Activated B cell treated with CpG ODN at 0.5 μM for 24 hours (primary cell): ENCODE data around the gene DGKI. TPM values are rescaled to one million over a fixed set of nuclear protein-coding genes. Genes with fewer than 3 reads are reported as not detected.

Experiments used
- ATAC-seq: fragments of 200-7000 bp; cut with Tn5 transposase; one replicate; pipeline ENCODE4 v1.10.0; 2021; ENCODE audit warnings: low read depth, mild to moderate bottlenecking, moderate library complexity
- CTCF ChIA-PET: fragments of 350-600 bp; sonication (Branson Sonifier 250); formaldehyde crosslinking; loops from one replicate; lab custom pipeline; 2021; ENCODE audit warnings: antibody characterized with exemption; lab: Charles Lee
- POLR2A ChIA-PET: fragments of 350-600 bp; sonication (Branson Sonifier 250); formaldehyde crosslinking; loops from one replicate; lab custom pipeline; 2021; ENCODE audit warnings: antibody characterized with exemption; lab: Charles Lee
- DNase-seq: peaks from one replicate; pipeline ENCODE4 v3.0.0; 2022
- H3K27ac Mint-ChIP-seq: one replicate; pipeline ENCODE4 v1.8.0; 2020; ENCODE audit warnings: mixed read lengths
- H3K27me3 Mint-ChIP-seq: one replicate; pipeline ENCODE4 v1.8.0; 2021; ENCODE audit warnings: mixed read lengths
- H3K36me3 Mint-ChIP-seq: one replicate; pipeline ENCODE4 v1.8.0; 2021; ENCODE audit warnings: low read depth, mixed read lengths
- H3K4me1 Mint-ChIP-seq: one replicate; pipeline ENCODE4 v1.8.0; 2021; ENCODE audit warnings: mixed read lengths
- H3K4me3 Mint-ChIP-seq: one replicate; pipeline ENCODE4 v1.8.0; 2020; ENCODE audit warnings: mild to moderate bottlenecking, mixed read lengths
- H3K9me3 Mint-ChIP-seq: one replicate; pipeline ENCODE4 v1.8.0; 2020; ENCODE audit warnings: mixed read lengths
- intact Hi-C: fragments of 100-400 bp; cut with micrococcal nuclease; formaldehyde crosslinking; loops from one replicate; pipeline ENCODE4 v1.15.1; 2024
- total RNA-seq: library from RNA; stranded (reverse); gene quantifications from 2 replicates; pipeline ENCODE4 v1.2.3, GENCODE V29; 2022
- TF ChIP-seq, protein P1 (sequence below): fragments of 200-600 bp; IDR thresholded peaks from one replicate; pipeline ENCODE4 v1.8.0; 2022; ENCODE audit warnings: antibody characterized with exemption, mild to moderate bottlenecking

Gene DGKI
- total RNA-seq, 1 donor from 2014 or later = not detected

DNA sequence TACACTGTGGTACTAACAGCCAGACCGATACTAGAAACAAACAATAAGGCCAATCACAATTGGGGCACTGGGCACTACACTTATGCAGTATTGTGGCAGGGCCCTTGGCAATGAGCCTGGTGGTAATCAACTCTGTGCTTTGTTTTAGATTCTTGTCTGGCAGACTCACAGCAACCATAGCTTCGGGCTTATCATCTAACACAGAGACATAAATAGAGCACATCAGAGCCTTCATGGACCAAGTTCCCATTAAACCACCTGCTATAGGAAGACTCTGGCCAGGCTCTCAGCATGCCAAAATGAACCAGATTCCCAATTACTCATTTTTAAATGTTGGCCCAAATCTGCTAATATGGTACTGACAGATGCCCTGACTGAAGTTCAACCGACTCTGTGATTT lies 218.6 kb downstream of the DGKI start:
- TF ChIP-seq, protein P1, sequence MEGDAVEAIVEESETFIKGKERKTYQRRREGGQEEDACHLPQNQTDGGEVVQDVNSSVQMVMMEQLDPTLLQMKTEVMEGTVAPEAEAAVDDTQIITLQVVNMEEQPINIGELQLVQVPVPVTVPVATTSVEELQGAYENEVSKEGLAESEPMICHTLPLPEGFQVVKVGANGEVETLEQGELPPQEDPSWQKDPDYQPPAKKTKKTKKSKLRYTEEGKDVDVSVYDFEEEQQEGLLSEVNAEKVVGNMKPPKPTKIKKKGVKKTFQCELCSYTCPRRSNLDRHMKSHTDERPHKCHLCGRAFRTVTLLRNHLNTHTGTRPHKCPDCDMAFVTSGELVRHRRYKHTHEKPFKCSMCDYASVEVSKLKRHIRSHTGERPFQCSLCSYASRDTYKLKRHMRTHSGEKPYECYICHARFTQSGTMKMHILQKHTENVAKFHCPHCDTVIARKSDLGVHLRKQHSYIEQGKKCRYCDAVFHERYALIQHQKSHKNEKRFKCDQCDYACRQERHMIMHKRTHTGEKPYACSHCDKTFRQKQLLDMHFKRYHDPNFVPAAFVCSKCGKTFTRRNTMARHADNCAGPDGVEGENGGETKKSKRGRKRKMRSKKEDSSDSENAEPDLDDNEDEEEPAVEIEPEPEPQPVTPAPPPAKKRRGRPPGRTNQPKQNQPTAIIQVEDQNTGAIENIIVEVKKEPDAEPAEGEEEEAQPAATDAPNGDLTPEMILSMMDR = no peak
- H3K4me1 Mint-ChIP-seq = no peaks in the 10 kb centered on the region
- intact Hi-C loops = no loop called here
- no peak overlapping the region for H3K4me3 Mint-ChIP-seq
- H3K27ac Mint-ChIP-seq = no peak overlapping the region
- no peak for DNase-seq
- ChIA-PET CTCF (no interaction called here), POLR2A (no interaction called here)
- ATAC-seq = no peak
- peaks cover 6% of the 10 kb centered on the region for H3K27me3 Mint-ChIP-seq
- H3K9me3 Mint-ChIP-seq = no peaks in the 10 kb centered on the region
- no peaks in the 10 kb centered on the region for H3K36me3 Mint-ChIP-seq

DNA sequence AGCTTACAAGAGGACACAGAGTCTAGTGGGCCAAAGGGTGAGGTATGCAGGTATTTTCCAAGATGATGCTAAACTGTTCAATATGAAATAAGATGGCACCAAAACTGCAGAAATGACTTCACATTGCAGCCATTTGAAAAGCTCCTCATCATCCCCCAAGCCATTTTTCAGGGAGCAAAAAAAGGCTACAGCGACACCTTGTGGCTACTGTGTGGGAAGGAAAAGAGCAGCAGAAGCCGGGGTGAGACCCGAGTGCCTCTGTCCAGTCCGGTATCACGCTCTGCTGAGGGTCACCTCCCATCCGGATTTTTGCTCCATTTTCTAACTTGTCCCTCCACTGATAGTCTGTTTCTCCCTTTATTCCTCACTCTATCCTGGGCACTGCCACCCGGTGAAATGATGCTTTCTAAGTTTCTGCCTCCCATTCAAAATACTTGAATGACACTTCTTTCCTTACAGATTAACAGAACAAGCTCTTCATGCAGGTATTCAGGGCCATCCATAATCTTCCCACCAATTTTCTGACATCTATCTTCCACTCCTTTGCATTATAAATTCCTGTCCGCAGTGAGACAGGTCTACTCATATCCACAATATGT lies 220.2 kb downstream of the DGKI start:
- TF ChIP-seq, protein P1 = no peak
- Mint-ChIP-seq H3K36me3 (no peaks in the 10 kb centered on the region), H3K4me1 (no peaks in the 10 kb centered on the region), H3K9me3 (no peaks in the 10 kb centered on the region), H3K27ac (no peak overlapping the region), H3K27me3 (peaks cover 6% of the 10 kb centered on the region), H3K4me3 (no peak overlapping the region)
- CTCF ChIA-PET = interaction anchor here (0.8 kb wide), 1 partner anchor 21 kb away, joined by 3 read pairs; no protein-coding TSS in a partner anchor
- POLR2A ChIA-PET = no interaction called here
- intact Hi-C loops = no loop called here
- no peak for DNase-seq
- no peak for ATAC-seq

DNA sequence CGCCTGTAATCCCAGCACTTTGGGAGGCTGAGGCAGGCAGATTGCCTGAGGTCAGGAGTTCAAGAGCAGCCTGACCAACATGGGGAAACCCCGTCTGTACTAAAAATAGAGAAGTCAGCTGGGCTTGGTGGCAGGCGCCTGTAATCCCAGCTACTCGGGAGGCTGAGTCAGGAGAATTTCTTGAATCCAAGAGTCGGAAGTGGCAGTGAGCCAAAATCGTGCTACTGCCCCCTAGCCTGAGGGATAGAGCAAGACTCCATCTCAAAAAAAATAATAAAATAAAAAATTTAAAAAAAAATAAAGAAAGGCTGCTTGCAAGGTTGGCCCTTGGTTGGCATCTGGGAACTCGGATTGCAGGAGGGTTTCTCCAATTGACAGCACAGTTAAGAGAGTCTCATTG lies 221.6 kb downstream of the DGKI start:
- Mint-ChIP-seq H3K27ac (no peak overlapping the region), H3K4me1 (no peaks in the 10 kb centered on the region), H3K36me3 (no peaks in the 10 kb centered on the region), H3K27me3 (peaks cover 4% of the 10 kb centered on the region), H3K4me3 (no peak overlapping the region), H3K9me3 (no peaks in the 10 kb centered on the region)
- no peak for DNase-seq
- ATAC-seq = no peak
- TF ChIP-seq, protein P1 = no peak
- POLR2A ChIA-PET = no interaction called here
- CTCF ChIA-PET = no interaction called here
- intact Hi-C loops = no loop called here

DNA sequence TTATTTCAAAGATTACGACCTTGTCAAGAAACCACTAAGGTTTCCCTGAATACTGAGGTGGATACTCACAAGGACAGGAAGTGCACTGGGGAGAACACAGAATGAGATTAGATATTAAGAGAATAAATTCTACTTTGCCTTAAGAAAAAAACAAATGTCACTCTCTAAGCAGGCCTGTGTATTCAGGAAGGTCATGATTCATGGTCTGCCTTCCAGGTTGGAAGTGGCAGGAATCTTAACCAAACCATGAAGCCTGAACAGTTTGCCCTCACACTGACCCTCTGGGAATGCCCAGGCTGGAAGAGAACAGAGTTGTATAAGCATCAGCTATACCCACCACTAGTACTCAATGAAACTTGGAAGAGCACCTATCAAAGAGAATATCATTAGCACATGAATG lies 227.6 kb downstream of the DGKI start:
- DNase-seq = no peak
- intact Hi-C loops = no loop called here
- TF ChIP-seq, protein P1 = no peak
- H3K4me3 Mint-ChIP-seq = no peak overlapping the region
- no peaks in the 10 kb centered on the region for H3K36me3 Mint-ChIP-seq
- ChIA-PET CTCF (no interaction called here), POLR2A (no interaction called here)
- H3K27ac Mint-ChIP-seq = no peak overlapping the region
- H3K27me3 Mint-ChIP-seq = peaks cover 2% of the 10 kb centered on the region
- no peaks in the 10 kb centered on the region for H3K9me3 Mint-ChIP-seq
- no peaks in the 10 kb centered on the region for H3K4me1 Mint-ChIP-seq
- ATAC-seq = no peak

DNA sequence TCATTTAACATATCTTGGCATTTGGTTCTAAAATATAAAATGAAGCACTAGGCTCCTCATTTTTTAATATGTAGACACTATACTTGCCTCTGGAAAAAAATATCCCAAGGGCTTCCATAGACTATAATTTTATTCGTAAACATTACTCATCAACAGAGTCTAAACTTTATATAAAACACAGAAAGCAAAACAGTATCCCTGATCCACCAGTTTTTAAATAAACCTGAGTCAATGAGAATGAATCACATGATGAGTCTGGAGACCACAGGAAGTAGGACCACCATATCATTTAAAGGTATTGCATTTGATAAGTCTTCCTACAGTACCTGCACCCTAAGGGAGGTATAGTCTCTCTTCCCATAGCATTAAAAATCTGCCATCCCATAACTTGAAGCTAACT lies 228.0 kb downstream of the DGKI start:
- Mint-ChIP-seq H3K4me3 (no peak overlapping the region), H3K27me3 (peaks cover 2% of the 10 kb centered on the region), H3K4me1 (no peaks in the 10 kb centered on the region), H3K36me3 (no peaks in the 10 kb centered on the region), H3K27ac (no peak overlapping the region), H3K9me3 (no peaks in the 10 kb centered on the region)
- CTCF ChIA-PET = no interaction called here
- ATAC-seq = no peak
- DNase-seq = no peak
- TF ChIP-seq, protein P1 = no peak
- POLR2A ChIA-PET = no interaction called here
- intact Hi-C loops = no loop called here
